CD4-positive, alpha-beta memory T cell (primary cell): Measurements from ENCODE around the gene USP43. TPM values are rescaled to one million over a fixed set of nuclear protein-coding genes. Genes with fewer than 3 reads are reported as not detected.
A peak's percentile ranks its signal among the peaks of the same experiment; 100 is the strongest.

Experiments used
- CTCF ChIA-PET: fragments of 350-600 bp; sonication (Branson Sonifier 250); formaldehyde crosslinking; loops from one replicate; lab custom pipeline; 2021; ENCODE audit warnings: inconsistent platforms; ENCODE audit not compliant: partially characterized antibody; lab: Charles Lee
- POLR2A ChIA-PET: fragments of 350-600 bp; sonication (Branson Sonifier 250); formaldehyde crosslinking; loops from one replicate; lab custom pipeline; 2021; ENCODE audit not compliant: partially characterized antibody; lab: Charles Lee
- DNase-seq, 5 donors: peaks; one replicate each; pipeline versions ENCODE4 v3.0.0 to v3.0.0-alpha.2; 2020 to 2022; ENCODE audit warnings: mixed read lengths in 1 of 5
- H3K27ac ChIP-seq: one replicate; pipeline ENCODE4 v1.7.0; 2013; ENCODE audit warnings: low read depth, low read length
- H3K27me3 ChIP-seq: 2 replicates; pipeline ENCODE4 v1.7.0; 2013; ENCODE audit warnings: mild to moderate bottlenecking, low read length, moderate library complexity; ENCODE audit not compliant: insufficient read depth
- H3K36me3 ChIP-seq: 2 replicates; pipeline ENCODE4 v1.7.0; 2013; ENCODE audit warnings: mild to moderate bottlenecking, low read length, moderate library complexity; ENCODE audit not compliant: insufficient read depth
- H3K4me1 ChIP-seq: 2 replicates; pipeline ENCODE4 v1.7.0; 2013; ENCODE audit warnings: mild to moderate bottlenecking, low read length, moderate library complexity; ENCODE audit not compliant: insufficient read depth
- H3K4me3 ChIP-seq, 2 donors: one replicate each; pipeline ENCODE4 v1.7.0; 2013; ENCODE audit warnings: low read length in 2 of 2, mild to moderate bottlenecking in 1 of 2
- H3K9me3 ChIP-seq, 2 donors: one replicate each; pipeline ENCODE4 v1.7.0; 2013; ENCODE audit warnings: low read length in 2 of 2, control low read depth in 1 of 2; ENCODE audit not compliant: control insufficient read depth in 1 of 2
- H3K27ac Mint-ChIP-seq, 7 donors: one replicate each; pipeline ENCODE4 v1.8.0; 2020 to 2021; ENCODE audit warnings: mixed read lengths in 7 of 7, mild to moderate bottlenecking in 6 of 7, inconsistent platforms in 3 of 7, moderate library complexity in 3 of 7
- H3K27me3 Mint-ChIP-seq, 2 donors: one replicate each; pipeline ENCODE4 v1.8.0; 2020 to 2021; ENCODE audit warnings: mixed read lengths in 2 of 2
- H3K36me3 Mint-ChIP-seq, 2 donors: one replicate each; pipeline ENCODE4 v1.8.0; 2020 to 2021; ENCODE audit warnings: mixed read lengths in 2 of 2, inconsistent platforms in 1 of 2, mild to moderate bottlenecking in 1 of 2
- H3K4me1 Mint-ChIP-seq, 4 donors: one replicate each; pipeline ENCODE4 v1.8.0; 2020 to 2021; ENCODE audit warnings: mixed read lengths in 4 of 4, mild to moderate bottlenecking in 1 of 4
- H3K4me3 Mint-ChIP-seq, 8 donors: one replicate each; pipeline ENCODE4 v1.8.0; 2020 to 2021; ENCODE audit warnings: mixed read lengths in 8 of 8, mild to moderate bottlenecking in 7 of 8, moderate library complexity in 6 of 8, inconsistent platforms in 3 of 8
- H3K9me3 Mint-ChIP-seq, 8 donors: one replicate each; pipeline ENCODE4 v1.8.0; 2020 to 2021; ENCODE audit warnings: mixed read lengths in 8 of 8, mild to moderate bottlenecking in 5 of 8, inconsistent platforms in 3 of 8, moderate library complexity in 1 of 8
- intact Hi-C: fragments of 100-400 bp; cut with micrococcal nuclease; formaldehyde crosslinking; loops from one replicate; pipeline ENCODE4 v1.15.1; 2023
- polyA plus RNA-seq, 2 donors: library from polyadenylated mRNA; unstranded; fragments of 300-500 nt; fragmentation: Illumina TruSeq; gene quantifications; one replicate each; pipeline ENCODE4 v1.2.3, GENCODE V29; 2021
- total RNA-seq, 2 experiments: library from RNA; stranded (reverse); gene quantifications; one replicate each; pipeline ENCODE4 v1.2.3, GENCODE V29; 2021

The USP43 gene
- total and polyA plus RNA-seq, 4 experiments from 2014 or later = 0.17 to 0.22 TPM; not detected in 2

- intact Hi-C loops = no loop called here
- peaks cover 0 to 2% (median 0%) of the 10 kb centered on the region in 8 donors for H3K9me3 Mint-ChIP-seq
- peaks cover 2% of the 10 kb centered on the region in 2 donors for H3K27me3 Mint-ChIP-seq
- no peaks in the 10 kb centered on the region for H3K36me3 Mint-ChIP-seq
- no peaks in the 10 kb centered on the region for H3K4me1 Mint-ChIP-seq
- CTCF ChIA-PET = no interaction called here
- POLR2A ChIA-PET = no interaction called here
- Histone ChIP-seq H3K4me3 (no peak overlapping the region), H3K27ac (no peak overlapping the region), H3K9me3 (no peaks in the 10 kb centered on the region), H3K4me1 (no peaks in the 10 kb centered on the region), H3K36me3 (no peaks in the 10 kb centered on the region), H3K27me3 (no peaks in the 10 kb centered on the region)
- H3K27ac Mint-ChIP-seq = peak overlapping the region in 1 of 7 donors; percentile 38
- no peak for DNase-seq
- no peak overlapping the region for H3K4me3 Mint-ChIP-seq
These were observed 51.1 kb downstream of the USP43 start for GRCh38 chr17:9696279-9697044.

- peaks cover 0 to 2% (median 0%) of the 10 kb centered on the region in 8 donors for H3K9me3 Mint-ChIP-seq
- peak overlapping the region in 1 of 7 donors; percentile 57 for H3K27ac Mint-ChIP-seq
- no peak overlapping the region for H3K4me3 Mint-ChIP-seq
- Histone ChIP-seq H3K36me3 (no peaks in the 10 kb centered on the region), H3K4me3 (no peak overlapping the region), H3K27me3 (no peaks in the 10 kb centered on the region), H3K4me1 (no peaks in the 10 kb centered on the region), H3K9me3 (no peaks in the 10 kb centered on the region), H3K27ac (no peak overlapping the region)
- H3K36me3 Mint-ChIP-seq = no peaks in the 10 kb centered on the region
- intact Hi-C loops = no loop called here
- peaks cover 2% of the 10 kb centered on the region in 2 donors for H3K27me3 Mint-ChIP-seq
- no peak for DNase-seq
- ChIA-PET POLR2A (no interaction called here), CTCF (no interaction called here)
- H3K4me1 Mint-ChIP-seq = no peaks in the 10 kb centered on the region
These were observed 54.8 kb downstream of the USP43 start for GRCh38 chr17:9700136-9700535.

GRCh38 chr17:9700754-9701476 lies 55.6 kb downstream of the USP43 start:
- ChIA-PET CTCF (interaction anchor here (0.6 kb wide), 1 partner anchor 44 kb away, joined by 3 read pairs; no protein-coding TSS in a partner anchor), POLR2A (no interaction called here)
- no peak overlapping the region for H3K27ac ChIP-seq
- no peaks in the 10 kb centered on the region for H3K27me3 Mint-ChIP-seq
- no peaks in the 10 kb centered on the region for H3K9me3 ChIP-seq
- no peak overlapping the region for H3K4me3 ChIP-seq
- no peak for DNase-seq
- peaks cover 0 to 2% (median 0%) of the 10 kb centered on the region in 8 donors for H3K9me3 Mint-ChIP-seq
- intact Hi-C loops = no loop called here
- no peaks in the 10 kb centered on the region for H3K36me3 Mint-ChIP-seq
- H3K27ac Mint-ChIP-seq = peak overlapping the region in 1 of 7 donors; percentile 20
- H3K4me3 Mint-ChIP-seq = no peak overlapping the region
- no peaks in the 10 kb centered on the region for H3K4me1 Mint-ChIP-seq
- no peaks in the 10 kb centered on the region for H3K4me1 ChIP-seq
- H3K36me3 ChIP-seq = no peaks in the 10 kb centered on the region
- H3K27me3 ChIP-seq = no peaks in the 10 kb centered on the region

GRCh38 chr17:9702482-9702881 lies 57.2 kb downstream of the USP43 start:
- CTCF ChIA-PET = no interaction called here
- Histone ChIP-seq H3K27me3 (no peaks in the 10 kb centered on the region), H3K4me3 (no peak overlapping the region), H3K36me3 (no peaks in the 10 kb centered on the region), H3K27ac (no peak overlapping the region), H3K4me1 (no peaks in the 10 kb centered on the region), H3K9me3 (no peaks in the 10 kb centered on the region)
- H3K9me3 Mint-ChIP-seq = no peaks in the 10 kb centered on the region
- H3K36me3 Mint-ChIP-seq = no peaks in the 10 kb centered on the region
- H3K27me3 Mint-ChIP-seq = no peaks in the 10 kb centered on the region
- no peak overlapping the region for H3K4me3 Mint-ChIP-seq
- POLR2A ChIA-PET = no interaction called here
- no peak overlapping the region for H3K27ac Mint-ChIP-seq
- intact Hi-C loops = no loop called here
- no peaks in the 10 kb centered on the region for H3K4me1 Mint-ChIP-seq
- no peak for DNase-seq

- H3K9me3 Mint-ChIP-seq = no peaks in the 10 kb centered on the region
- Histone ChIP-seq H3K36me3 (no peaks in the 10 kb centered on the region), H3K4me3 (no peak overlapping the region), H3K4me1 (no peaks in the 10 kb centered on the region), H3K9me3 (no peaks in the 10 kb centered on the region), H3K27me3 (no peaks in the 10 kb centered on the region), H3K27ac (no peak overlapping the region)
- no peak overlapping the region for H3K4me3 Mint-ChIP-seq
- ChIA-PET POLR2A (no interaction called here), CTCF (no interaction called here)
- H3K27ac Mint-ChIP-seq = peak overlapping the region in 1 of 7 donors; percentile 8
- intact Hi-C loops = no loop called here
- peaks cover 0 to 2% of the 10 kb centered on the region in 2 donors for H3K27me3 Mint-ChIP-seq
- DNase-seq = no peak
- no peaks in the 10 kb centered on the region for H3K4me1 Mint-ChIP-seq
- no peaks in the 10 kb centered on the region for H3K36me3 Mint-ChIP-seq
These were observed 57.8 kb downstream of the USP43 start for GRCh38 chr17:9702914-9703780.

GRCh38 chr17:9703781-9704082 lies 58.4 kb downstream of the USP43 start:
- H3K4me1 Mint-ChIP-seq = no peaks in the 10 kb centered on the region
- intact Hi-C loops = no loop called here
- CTCF ChIA-PET = no interaction called here
- H3K27me3 ChIP-seq = no peaks in the 10 kb centered on the region
- H3K27ac Mint-ChIP-seq = no peak overlapping the region
- H3K27me3 Mint-ChIP-seq = peaks cover 0 to 3% of the 10 kb centered on the region in 2 donors
- H3K36me3 Mint-ChIP-seq = no peaks in the 10 kb centered on the region
- H3K27ac ChIP-seq = no peak overlapping the region
- H3K9me3 ChIP-seq = no peaks in the 10 kb centered on the region
- no peaks in the 10 kb centered on the region for H3K36me3 ChIP-seq
- POLR2A ChIA-PET = no interaction called here
- no peaks in the 10 kb centered on the region for H3K4me1 ChIP-seq
- DNase-seq = no peak
- no peaks in the 10 kb centered on the region for H3K9me3 Mint-ChIP-seq
- H3K4me3 Mint-ChIP-seq = no peak overlapping the region
- H3K4me3 ChIP-seq = no peak overlapping the region

GRCh38 chr17:9705745-9706144 lies 60.4 kb downstream of the USP43 start:
- no peak for DNase-seq
- peaks cover 0 to 3% of the 10 kb centered on the region in 2 donors for H3K27me3 Mint-ChIP-seq
- Histone ChIP-seq H3K36me3 (no peaks in the 10 kb centered on the region), H3K27me3 (no peaks in the 10 kb centered on the region), H3K4me3 (no peak overlapping the region), H3K9me3 (no peaks in the 10 kb centered on the region), H3K27ac (no peak overlapping the region), H3K4me1 (no peaks in the 10 kb centered on the region)
- H3K36me3 Mint-ChIP-seq = no peaks in the 10 kb centered on the region
- no peak overlapping the region for H3K27ac Mint-ChIP-seq
- H3K9me3 Mint-ChIP-seq = no peaks in the 10 kb centered on the region
- intact Hi-C loops = no loop called here
- no peaks in the 10 kb centered on the region for H3K4me1 Mint-ChIP-seq
- ChIA-PET POLR2A (no interaction called here), CTCF (no interaction called here)
- H3K4me3 Mint-ChIP-seq = no peak overlapping the region
